ENCODE results near the gene POLR1B.
"Not testable (repeated sequence)": the region's sequence is repeated elsewhere in the genome, so short reads cannot be mapped to it uniquely, and the experiment has no call there.

DNA sequence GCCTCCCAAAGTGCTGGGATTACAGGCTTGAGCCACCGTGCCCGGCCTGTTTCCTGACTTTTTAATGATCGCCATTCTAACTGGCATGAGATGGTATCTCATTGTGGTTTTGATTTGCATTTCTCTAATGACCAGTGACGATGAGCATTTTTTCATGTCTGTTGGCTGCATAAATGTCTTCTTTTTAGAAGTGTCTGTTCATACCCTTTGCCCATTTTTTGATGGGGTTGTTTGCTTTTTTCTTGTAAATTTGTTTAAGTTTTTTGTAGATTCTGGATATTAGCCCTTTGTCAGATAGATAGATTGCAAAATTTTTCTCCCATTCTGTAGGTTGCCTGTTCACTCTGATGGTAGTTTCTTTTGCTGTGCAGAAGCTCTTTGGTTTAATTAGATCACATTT lies 67.1 kb downstream of the POLR1B start:
- TF ChIP-seq, protein P1, sequence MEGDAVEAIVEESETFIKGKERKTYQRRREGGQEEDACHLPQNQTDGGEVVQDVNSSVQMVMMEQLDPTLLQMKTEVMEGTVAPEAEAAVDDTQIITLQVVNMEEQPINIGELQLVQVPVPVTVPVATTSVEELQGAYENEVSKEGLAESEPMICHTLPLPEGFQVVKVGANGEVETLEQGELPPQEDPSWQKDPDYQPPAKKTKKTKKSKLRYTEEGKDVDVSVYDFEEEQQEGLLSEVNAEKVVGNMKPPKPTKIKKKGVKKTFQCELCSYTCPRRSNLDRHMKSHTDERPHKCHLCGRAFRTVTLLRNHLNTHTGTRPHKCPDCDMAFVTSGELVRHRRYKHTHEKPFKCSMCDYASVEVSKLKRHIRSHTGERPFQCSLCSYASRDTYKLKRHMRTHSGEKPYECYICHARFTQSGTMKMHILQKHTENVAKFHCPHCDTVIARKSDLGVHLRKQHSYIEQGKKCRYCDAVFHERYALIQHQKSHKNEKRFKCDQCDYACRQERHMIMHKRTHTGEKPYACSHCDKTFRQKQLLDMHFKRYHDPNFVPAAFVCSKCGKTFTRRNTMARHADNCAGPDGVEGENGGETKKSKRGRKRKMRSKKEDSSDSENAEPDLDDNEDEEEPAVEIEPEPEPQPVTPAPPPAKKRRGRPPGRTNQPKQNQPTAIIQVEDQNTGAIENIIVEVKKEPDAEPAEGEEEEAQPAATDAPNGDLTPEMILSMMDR (IDR thresholded peaks at IDR 0.05; ENCODE audit: insufficient read depth, low read length, poor library complexity, severe bottlenecking) = not testable (repeated sequence)
- not testable (repeated sequence) for TF ChIP-seq EZH2phosphoT487 (conservative IDR thresholded peaks at IDR 0.05; ENCODE audit: low read length)
